Type B pancreatic cell (in vitro differentiated cells): ENCODE results near the gene YTHDF1. TPM values are rescaled to one million over a fixed set of nuclear protein-coding genes. Genes with fewer than 3 reads are reported as not detected.

Experiments
- DNase-seq: peaks from one replicate; pipeline ENCODE4 v3.0.0; 2021; ENCODE audit warnings: mixed read lengths; ENCODE audit not compliant: unreplicated experiment; ENCODE audit errors: extremely low spot score
- H3K27ac Mint-ChIP-seq: 2 replicates; pipeline ENCODE4 v1.8.0; 2021; ENCODE audit warnings: mild to moderate bottlenecking, mixed read lengths
- H3K27me3 Mint-ChIP-seq: 2 replicates; pipeline ENCODE4 v1.8.0; 2021; ENCODE audit warnings: mixed read lengths
- H3K36me3 Mint-ChIP-seq: 2 replicates; pipeline ENCODE4 v1.8.0; 2021; ENCODE audit warnings: mixed read lengths
- H3K4me1 Mint-ChIP-seq: one replicate; pipeline ENCODE4 v1.8.0; 2021; ENCODE audit warnings: mixed read lengths; ENCODE audit not compliant: unreplicated experiment
- H3K4me3 Mint-ChIP-seq: 2 replicates; pipeline ENCODE4 v1.8.0; 2021; ENCODE audit warnings: mild to moderate bottlenecking, mixed read lengths
- H3K9me3 Mint-ChIP-seq: 2 replicates; pipeline ENCODE4 v1.8.0; 2021; ENCODE audit warnings: mixed read lengths
- total RNA-seq: library from RNA; stranded (reverse); gene quantifications from 2 replicates; pipeline ENCODE4 v1.2.1, GENCODE V29; 2021; ENCODE audit warnings: low replicate concordance
- TF ChIP-seq, protein P1 (sequence below): fragments of 200-600 bp; sonication (generic); conservative IDR thresholded peaks from 2 replicates; pipeline ENCODE4 v1.5.0; 2021; ENCODE audit warnings: antibody characterized with exemption, mild to moderate bottlenecking

Gene YTHDF1
- total RNA-seq, 1 donor from 2014 or later: 50.4 TPM

DNA sequence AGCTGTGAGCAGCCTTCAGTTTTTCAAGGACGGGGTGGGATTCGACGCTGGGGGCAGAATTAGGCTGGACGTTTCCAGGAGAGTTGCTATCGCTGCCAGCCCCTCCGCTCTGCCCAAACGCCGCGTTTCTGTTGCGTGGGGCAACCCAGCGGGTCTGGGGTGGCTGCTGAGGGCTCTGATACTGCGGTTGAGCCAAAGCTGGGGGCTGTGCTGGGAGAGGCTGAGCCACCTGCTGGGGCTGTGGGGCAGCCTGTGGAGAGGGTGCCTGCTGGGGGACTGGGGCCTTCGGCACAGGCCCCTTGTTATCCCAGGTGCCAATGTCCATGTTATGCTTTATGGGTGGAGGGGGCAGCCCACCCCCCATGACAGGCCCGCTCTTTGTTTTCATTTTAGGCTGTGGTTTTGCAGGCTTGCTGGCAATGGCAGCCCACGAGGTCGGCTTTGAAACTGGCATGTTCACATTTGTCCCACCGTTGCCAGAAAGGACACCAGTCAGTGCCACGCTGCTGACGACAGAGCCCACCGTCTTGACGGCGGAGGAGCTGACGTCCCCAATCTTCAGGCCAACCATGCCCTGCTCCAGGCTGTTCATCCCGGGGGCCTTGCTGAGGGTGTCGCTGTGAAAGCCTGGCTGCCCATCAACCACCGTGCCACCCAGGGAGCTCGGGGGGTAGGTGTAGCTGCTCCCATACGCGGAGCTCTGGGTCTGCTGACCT lies 13.0 kb downstream of the YTHDF1 start:
- H3K9me3 Mint-ChIP-seq: no peaks in the 10 kb centered on the region
- TF ChIP-seq, protein P1, sequence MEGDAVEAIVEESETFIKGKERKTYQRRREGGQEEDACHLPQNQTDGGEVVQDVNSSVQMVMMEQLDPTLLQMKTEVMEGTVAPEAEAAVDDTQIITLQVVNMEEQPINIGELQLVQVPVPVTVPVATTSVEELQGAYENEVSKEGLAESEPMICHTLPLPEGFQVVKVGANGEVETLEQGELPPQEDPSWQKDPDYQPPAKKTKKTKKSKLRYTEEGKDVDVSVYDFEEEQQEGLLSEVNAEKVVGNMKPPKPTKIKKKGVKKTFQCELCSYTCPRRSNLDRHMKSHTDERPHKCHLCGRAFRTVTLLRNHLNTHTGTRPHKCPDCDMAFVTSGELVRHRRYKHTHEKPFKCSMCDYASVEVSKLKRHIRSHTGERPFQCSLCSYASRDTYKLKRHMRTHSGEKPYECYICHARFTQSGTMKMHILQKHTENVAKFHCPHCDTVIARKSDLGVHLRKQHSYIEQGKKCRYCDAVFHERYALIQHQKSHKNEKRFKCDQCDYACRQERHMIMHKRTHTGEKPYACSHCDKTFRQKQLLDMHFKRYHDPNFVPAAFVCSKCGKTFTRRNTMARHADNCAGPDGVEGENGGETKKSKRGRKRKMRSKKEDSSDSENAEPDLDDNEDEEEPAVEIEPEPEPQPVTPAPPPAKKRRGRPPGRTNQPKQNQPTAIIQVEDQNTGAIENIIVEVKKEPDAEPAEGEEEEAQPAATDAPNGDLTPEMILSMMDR: no peak
- no peak overlapping the region for H3K4me3 Mint-ChIP-seq
- peaks cover 10% of the 10 kb centered on the region for H3K4me1 Mint-ChIP-seq
- no peak overlapping the region for H3K27ac Mint-ChIP-seq
- H3K27me3 Mint-ChIP-seq: no peaks in the 10 kb centered on the region
- DNase-seq: no peak
- H3K36me3 Mint-ChIP-seq: peaks cover 21% of the 10 kb centered on the region

DNA sequence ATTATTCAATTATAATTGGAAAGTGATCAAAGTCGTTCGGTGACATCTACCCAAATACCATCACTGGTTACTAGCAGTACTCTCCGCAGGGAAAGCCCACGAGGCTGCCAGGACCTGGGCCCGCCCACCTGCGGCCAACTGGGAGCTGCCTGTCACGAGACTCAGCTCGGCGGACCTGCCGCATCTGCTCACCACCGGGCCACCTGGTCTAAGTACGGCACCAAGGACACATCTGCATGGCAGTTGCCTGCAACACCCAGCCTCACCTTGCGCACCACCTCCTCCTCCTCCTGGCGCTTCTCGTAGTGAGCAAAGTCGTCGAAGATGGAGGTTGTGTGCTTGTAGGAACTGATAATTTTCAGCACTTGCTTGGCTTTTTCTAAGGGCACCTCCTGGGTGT lies 13.9 kb downstream of the YTHDF1 start:
- TF ChIP-seq, protein P1: no peak
- Mint-ChIP-seq H3K4me3 (no peak overlapping the region), H3K4me1 (peaks cover 19% of the 10 kb centered on the region), H3K27ac (no peak overlapping the region), H3K36me3 (peaks cover 26% of the 10 kb centered on the region), H3K27me3 (no peaks in the 10 kb centered on the region), H3K9me3 (no peaks in the 10 kb centered on the region)
- DNase-seq: no peak

DNA sequence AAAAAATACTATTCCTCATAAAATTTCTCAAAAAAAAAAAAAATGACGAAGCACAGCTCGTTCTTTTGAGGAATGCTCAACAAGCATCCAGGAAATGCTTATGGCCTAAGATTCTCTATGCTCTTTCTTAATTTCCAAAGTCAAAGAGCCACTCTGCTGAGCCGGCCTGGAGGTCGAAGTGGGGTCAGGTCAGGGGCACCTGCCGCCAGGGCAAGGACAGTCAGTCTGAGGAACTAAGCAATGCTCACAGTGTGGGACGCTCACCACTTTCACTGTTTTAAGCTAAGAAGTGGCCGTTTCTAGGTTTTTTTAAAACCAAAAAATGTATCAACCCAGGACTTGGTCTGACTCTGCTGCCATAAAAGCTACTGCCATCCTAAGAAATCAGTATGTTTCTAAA lies 17.3 kb downstream of the YTHDF1 start:
- peaks cover 34% of the 10 kb centered on the region for H3K36me3 Mint-ChIP-seq
- H3K9me3 Mint-ChIP-seq: no peaks in the 10 kb centered on the region

DNA sequence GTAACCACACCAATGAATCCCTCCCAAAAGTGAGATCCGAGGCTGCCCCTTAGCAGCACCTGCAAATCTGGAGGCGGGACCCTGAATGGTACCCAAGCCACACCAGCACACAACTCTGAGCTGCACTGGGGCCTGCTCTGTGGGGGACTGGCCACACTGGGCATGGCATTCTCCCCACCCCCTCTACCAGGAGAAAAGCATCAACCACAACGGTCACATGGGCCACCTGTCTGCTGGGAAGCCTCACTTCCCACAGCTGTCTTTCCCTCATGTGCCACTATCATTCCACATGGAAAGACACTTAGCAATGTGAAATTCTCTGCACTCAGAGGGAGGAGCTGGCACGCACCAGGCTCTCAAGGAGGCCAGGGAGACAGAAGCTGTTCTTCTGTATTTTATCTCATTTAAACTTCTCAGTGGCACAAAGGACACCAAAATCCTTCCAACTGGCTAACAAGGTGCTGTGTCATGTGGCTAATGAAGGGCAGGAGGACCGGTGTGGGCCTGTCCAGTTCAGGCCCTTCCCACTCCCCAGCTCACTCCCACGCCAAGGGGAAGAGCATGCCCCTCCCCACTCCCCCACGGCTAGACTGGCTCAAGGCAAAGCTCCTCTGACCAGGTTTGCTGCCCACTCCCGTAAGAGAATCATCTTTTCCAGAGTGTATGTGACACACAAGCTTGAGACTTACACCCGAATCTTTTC lies 19.0 kb downstream of the YTHDF1 start:
- Mint-ChIP-seq H3K4me1 (peaks cover 19% of the 10 kb centered on the region), H3K27me3 (no peaks in the 10 kb centered on the region), H3K9me3 (no peaks in the 10 kb centered on the region), H3K36me3 (peaks cover 34% of the 10 kb centered on the region), H3K27ac (no peak overlapping the region), H3K4me3 (no peak overlapping the region)
- DNase-seq: no peak
- TF ChIP-seq, protein P1: no peak

More for the DNA sequence above, 17.3 kb downstream of the YTHDF1 start:
- no peaks in the 10 kb centered on the region for H3K27me3 Mint-ChIP-seq
- TF ChIP-seq, protein P1: no peak
- DNase-seq: no peak
- no peak overlapping the region for H3K27ac Mint-ChIP-seq
- H3K4me3 Mint-ChIP-seq: no peak overlapping the region
- peaks cover 19% of the 10 kb centered on the region for H3K4me1 Mint-ChIP-seq

DNA sequence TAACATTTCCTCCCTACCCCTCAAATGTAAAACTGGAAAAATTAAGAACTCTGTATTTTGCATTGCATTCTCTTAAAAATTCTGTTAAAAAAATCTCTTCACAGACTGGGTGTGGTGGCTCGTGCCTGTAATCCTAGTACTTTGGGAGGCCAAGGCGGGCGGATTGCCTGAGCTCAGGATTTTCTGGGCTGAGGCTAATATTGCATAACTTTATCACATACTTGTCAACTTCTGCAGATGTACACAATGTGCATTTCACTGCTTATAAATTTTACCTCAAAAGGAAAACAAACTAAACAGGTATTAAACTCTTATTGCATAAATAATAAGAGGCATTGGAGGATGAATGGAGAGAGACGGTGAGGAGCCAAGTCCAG lies 21.1 kb downstream of the YTHDF1 start:
- Mint-ChIP-seq H3K27me3 (no peaks in the 10 kb centered on the region), H3K27ac (no peak overlapping the region), H3K4me3 (no peak overlapping the region), H3K4me1 (peaks cover 19% of the 10 kb centered on the region), H3K36me3 (peaks cover 28% of the 10 kb centered on the region), H3K9me3 (no peaks in the 10 kb centered on the region)
- TF ChIP-seq, protein P1: no peak
- no peak for DNase-seq
